Activated CD4-positive, alpha-beta T cell treated with anti-CD3 and anti-CD28 coated beads, Interleukin-2, amount 50 U/mL, for 48 hours (primary cell): ENCODE results near the gene CA11.
"Not testable (repeated sequence)": the region's sequence is repeated elsewhere in the genome, so short reads cannot be mapped to it uniquely, and the experiment has no call there.

Source experiments
- DNase-seq, 2 experiments: peaks; one replicate each; pipeline ENCODE4 v3.0.0-alpha.2; 2020

CA11 gene

DNA sequence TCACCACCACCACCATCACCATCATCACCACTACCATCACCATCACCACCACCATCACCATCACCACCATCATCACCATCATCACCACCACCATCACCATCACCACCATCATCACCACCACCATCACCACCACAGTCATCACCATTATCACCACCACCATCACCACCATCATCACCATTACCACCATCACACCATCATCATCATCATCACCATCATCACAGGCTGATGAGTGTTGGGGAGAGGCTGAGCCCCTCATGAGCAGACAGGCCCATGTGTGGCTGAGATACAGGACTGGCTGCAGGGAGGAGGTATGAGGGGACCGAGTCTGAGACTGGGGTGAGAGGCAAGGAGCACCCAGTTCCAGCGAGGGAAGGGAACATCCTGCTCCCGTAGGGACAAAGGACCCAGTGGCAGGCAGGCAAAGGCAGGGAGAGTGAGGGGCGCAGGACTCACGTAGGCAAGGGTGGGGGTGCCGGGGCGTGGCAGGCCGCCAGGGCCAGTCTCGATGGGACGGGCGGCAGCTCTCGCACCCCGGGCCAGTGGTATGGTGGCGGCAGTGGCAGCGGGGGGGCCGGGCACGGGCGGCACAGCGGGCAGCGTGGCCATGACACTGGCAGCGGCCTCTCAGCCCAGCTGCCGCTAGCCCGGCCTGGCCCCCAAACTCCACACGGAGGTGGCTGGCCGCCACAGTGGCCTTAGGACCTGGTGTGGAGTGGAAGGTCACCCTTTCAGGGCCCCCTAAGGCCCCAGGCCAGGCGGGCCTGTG lies 24.1 kb upstream of the CA11 start:
- DNase-seq = no peak

DNA sequence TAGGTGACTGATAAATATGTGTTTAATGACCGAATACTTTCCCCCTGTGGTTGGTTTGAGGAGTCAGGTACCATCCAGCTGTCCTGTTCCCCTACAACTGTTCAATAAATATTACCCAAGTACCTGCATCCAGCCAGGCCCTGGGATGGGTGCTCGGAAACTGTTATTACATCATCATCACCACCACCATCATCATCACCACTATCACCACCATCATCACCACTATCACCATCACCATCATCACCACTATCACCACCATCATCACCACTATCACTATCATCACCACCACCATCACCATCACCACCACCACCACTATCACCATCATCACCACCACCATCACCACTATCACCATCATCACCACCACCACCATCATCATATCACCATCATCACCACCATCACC lies 22.8 kb upstream of the CA11 start:
- DNase-seq = no peak

DNA sequence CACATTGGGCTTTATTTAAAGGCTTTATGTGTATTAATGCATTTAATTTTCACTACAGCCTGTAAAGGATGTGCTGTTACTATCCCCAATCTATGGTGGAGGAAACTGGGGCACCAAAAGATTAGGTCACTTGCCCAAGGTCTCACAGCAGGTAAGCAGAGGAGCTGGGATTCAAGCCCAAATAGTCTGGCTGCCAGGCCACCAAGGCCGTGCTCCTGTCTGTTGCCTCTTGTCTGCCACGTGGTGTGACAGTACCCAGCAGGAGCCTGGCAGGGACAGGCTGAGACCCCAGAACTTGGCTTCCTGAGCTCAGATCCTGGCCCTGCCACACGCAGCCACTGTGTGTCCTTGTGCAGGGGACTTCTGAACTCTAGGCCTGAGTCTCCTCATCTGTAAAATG lies 22.3 kb upstream of the CA11 start:
- no peak for DNase-seq

DNA sequence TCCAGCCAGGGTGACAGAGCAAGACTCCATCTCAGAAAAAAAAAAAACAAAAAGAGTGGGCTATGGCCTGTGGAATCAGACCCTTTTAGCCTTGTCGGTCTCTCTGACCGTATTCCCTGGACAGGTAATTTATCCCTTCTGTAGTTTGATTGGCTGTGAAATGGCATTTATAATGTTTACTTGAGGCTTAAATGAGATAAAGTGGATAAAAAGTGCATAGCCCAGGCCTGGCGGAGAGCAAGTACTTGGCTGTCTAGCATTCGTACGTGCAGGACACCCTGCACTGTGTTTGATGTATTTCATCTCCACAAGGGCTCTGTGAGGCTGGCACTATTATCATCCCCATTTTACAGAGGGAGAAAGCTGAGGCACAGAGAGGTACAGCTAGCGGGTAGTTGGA lies 19.8 kb upstream of the CA11 start:
- no peak for DNase-seq

DNA sequence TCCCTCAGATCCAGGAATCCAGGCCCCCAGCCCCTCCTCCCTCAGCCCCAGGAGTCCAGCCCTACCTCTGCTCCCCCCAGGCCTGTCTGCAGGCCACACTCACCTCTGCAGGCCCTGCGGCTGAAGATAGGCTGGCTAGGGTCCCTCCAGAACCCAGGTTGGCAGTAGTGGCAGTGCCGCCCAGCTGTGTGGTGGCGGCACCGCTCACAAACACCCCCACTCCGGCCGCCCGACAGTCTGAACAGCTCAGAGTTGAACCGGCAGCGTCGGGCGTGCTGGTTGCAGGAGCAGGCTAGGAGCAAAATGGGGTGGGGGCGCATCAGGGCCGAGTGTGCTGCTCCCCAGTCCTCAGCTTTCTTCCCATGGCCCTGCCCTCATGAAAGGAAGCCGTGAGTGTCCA lies 18.5 kb upstream of the CA11 start:
- no peak for DNase-seq

DNA sequence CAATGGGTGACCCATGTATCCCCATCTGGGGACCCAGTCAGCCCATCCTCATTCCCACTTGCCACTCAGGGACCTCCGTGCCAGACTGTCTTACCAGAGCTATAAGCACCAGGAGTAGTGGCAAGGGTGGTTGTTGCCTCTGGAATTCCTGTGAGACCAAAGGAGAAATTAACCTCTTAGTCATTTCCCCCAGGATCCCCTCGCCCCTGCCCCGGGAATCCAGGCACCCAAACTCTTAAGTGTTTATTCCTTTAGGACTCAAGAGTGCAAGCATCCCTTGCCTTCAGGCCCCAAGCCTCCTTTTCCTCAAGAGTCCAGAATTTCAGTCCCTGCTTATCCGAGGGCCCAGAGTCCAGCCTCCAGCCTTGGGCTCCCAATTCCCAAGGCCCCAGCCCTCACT lies 17.7 kb upstream of the CA11 start:
- DNase-seq = no peak

DNA sequence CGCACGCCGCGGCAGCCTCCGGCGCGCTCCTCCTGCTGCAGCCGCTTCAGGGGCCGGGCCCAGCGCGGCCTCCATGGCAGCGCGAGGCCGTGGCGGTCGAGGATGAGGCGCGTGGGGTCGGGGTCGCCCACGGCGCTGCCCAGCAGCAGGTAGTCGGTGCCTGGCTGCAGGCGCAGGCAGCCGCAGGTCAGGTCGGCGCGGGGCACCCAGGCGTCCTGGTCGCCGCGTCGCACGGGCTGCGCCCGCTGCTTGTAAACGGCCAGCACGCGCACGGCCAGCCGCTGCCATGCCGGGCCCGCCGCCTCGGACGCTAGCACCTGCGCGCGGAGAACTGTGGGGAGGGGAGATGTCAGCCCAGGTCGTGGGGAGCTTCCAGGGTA lies 15.7 kb upstream of the CA11 start:
- no peak for DNase-seq

DNA sequence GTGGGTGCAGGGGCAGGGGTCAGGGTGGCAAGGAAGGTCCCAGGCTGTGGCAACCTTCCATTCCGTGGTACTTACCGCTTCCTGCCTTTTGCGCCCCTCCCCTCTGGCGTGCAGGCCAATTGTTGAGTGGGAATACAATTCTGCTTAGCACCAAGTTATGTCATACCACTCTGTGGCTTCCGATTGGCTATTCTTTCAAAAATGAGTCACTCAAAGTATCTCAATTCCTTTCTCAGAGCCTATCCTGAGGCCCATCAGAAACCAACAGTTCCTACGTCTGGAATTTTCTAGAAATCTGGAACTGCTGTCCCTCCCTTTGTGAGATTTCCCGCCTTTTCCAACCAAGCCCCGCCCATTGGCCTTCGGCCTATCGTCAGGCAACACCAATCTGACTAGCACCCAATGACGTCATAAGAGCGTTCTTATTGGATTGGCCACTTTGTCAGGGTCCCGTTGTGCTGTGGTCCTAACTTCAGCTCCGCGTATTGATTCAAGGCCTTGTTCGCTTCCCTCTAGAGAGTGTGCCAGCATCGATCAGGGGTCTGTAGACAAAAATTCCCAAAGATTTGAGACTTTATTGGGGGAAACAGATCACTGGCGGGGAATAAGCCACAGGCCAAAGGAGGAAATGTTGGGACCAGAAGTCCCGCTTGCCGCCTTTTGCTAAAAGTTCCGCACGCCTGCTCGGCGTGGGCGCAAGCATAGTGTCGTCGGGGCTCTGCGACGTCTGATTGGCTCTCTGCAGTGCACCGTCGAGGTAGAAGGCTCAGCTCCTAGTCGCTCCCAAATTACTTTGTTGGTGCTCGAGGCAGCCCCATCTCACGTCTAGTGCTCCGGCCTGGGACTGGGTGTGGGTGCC lies 15.1 kb upstream of the CA11 start:
- peak; percentile 89 to 91 for DNase-seq

DNA sequence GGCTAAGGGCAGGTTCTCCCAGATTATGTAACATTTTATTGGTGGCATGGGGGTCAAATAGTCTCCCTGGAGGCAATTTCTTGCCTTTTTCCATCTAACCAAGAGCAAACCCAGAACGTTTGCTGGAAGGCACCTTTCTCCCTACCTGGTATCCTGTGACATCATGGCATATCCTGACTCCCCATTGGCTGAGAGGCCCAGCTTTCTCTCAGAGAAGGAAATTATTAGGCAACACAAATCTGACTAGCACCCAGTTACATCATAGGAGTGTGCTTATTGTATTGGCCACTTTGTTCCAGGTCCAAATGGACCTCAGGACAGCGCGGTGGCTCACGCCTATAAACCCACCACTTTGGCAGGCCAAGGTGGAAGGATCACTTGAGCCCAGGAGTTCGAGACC lies 13.8 kb upstream of the CA11 start:
- DNase-seq = no peak

DNA sequence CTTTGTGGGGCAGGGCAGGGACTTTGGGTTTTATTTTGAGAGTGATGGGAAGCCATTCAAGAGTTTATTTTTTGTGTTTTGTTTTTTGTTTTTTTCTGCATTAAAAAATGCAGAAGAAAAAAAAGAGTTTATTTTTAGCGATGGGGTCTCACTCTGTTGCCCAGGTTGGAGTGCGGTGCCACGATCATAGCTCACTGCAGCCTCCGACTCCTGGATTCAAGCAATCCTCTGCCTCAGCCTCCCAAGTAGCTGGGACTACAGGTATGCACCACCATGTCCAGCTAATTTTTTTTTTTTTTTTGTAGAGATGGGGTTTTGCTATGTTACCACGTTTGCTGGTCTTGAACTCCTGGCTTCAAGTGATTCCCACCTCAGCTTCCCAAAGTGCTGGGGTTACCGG lies 12.5 kb upstream of the CA11 start:
- no peak for DNase-seq

DNA sequence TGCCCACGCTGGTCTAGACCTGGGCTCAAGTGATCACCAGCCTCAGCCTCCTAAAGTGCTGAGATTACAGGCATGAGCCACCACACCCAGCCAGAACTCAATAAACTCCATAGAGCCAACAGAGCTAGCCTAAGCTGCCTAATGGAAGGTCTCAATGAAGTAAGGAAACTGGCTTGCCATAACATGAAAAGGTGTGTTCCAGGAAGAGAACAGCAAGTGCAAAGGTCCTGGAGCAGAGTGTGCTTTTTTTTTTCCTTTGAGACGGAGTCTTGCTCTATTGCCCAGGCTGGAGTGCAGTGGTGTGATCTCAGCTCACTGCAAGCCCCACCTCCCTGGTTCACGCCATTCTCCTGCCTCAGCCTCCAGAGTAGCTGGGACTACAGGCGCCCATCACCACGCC lies 11.8 kb upstream of the CA11 start:
- not testable (repeated sequence) for DNase-seq

DNA sequence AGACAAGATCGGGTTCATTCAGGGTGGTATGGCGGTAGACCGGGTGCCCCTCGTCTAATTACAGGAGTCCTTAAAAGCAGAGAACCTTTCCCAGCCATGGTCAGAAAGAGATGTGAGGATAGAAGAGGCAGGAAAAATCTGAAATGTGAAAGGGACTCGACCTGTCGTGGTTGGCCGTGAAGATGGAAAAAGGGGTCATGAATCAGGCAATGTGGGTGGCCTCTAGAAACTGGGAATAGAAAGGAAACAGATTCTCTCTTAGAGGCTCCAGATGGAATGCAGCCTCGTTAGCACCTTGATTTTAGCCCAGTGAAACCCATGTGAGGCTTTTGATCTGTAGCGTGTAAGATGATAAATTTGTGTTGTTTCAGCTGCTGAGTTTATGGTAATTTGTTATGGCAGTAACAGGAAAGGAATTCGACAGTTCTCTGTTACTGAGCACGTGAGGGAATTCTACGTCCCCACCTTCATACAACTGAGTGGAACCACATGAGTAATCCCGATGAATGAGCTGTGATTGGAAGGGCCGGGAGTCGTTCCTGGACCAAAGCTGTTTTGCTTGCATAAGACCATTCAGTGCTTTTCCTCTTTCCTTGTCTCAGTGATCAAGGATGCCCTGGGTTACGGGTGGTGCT lies 11.0 kb upstream of the CA11 start:
- no peak for DNase-seq

DNA sequence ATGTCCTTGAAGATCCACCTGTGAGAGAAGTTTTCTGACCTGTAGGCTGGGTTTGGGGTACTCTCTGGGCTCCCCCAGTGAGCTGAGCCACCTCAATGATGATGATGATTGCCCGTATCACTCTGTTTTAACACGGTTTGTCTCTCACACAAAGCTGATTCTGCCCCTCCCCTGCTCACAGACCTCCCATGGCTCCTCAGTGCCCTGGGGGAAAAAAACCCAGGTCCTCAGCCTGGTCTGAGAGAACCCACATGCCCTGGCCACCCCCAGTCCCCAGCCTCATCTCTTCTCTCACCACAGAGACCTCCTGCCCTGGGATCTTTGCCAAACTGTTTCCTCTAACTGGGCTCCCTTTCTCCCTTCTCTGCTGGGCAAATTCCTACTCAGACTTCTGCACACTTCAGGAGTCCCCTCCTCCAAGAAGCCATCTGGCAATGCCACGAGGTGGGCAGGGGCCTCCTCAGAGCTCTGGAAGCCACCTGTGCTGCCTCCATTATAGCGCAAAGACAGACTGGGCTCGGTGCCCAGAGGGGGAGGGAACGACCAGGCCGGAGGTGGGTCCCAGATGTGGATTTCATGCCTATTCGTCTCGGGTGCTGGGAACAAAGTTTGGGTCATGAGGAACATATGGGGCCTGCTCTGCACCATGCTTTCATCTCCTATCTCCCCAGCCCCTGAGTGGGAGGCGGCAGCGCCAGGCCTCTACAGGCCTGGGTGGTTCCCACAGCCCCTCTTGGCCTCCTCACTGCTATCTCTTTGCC lies 8.5 kb upstream of the CA11 start:
- no peak for DNase-seq

DNA sequence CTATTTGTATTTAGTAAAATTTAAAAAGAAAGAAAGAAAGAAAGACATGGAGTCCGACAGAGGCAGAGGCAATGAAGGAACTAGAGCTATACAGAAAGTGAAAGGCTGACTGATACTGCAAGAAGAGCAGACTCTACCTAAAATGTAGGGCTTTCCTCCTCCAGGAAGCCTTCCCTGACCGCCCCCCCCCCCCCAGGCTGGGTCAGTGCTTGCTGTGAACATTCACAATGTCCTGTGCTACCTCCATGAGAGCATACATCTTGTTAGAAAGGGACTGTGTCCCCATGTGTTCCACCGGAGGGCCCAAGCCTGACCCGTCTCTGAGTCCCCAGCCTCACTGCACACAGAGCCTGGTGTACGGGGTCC lies 5.7 kb upstream of the CA11 start:
- DNase-seq = no peak

DNA sequence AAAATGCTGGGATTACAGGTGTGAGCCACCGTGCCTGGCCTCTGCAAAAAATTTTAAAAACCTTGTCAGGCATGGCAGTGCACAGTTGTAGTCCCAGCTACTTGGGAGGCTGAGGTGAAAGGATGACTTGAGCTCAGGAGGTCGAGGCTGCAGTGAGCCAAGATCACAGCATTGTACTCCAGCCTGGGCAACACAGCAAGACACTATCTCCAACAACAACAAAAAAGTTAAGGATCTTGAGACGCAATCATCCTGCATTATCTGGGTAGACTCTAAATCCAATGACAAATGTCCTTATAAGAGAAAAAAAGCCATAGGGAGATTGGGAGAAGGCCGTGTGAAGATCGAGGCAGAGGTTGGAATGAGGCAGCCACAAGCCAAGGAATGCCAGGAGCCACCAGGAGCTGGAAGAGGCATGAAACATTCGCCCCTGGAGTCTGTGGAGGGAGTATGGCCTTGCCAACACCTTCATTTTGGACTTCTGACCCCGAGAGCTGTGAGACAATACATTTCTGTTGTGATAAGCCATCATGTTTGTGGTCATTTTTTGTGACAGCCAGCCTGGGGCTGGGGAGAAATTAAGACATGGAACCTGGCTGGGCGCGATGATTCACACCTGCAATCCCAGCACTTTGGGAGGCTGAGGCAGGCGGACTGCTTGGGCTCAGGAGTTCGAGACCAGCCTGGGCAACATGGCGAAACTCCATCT lies 5.1 kb upstream of the CA11 start:
- DNase-seq = no peak

DNA sequence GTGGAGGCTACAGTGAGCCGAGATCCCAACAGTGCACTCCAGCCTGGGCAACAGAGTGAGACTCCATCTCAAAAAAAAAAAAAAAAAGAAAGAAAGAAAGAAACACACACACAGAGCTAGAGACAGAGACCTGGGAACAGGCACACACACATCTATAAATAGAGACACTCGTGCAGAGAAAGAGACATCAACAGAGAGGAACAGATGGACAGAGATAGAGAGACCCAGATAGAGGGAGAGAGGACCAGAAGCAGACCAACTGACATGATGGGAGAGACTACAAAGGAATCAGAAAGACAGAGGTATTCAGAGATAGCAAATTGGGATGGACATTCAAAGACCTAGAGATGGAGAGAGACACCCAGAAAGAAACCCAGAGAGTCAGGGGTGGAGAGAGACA lies 2.1 kb upstream of the CA11 start:
- no peak for DNase-seq

DNA sequence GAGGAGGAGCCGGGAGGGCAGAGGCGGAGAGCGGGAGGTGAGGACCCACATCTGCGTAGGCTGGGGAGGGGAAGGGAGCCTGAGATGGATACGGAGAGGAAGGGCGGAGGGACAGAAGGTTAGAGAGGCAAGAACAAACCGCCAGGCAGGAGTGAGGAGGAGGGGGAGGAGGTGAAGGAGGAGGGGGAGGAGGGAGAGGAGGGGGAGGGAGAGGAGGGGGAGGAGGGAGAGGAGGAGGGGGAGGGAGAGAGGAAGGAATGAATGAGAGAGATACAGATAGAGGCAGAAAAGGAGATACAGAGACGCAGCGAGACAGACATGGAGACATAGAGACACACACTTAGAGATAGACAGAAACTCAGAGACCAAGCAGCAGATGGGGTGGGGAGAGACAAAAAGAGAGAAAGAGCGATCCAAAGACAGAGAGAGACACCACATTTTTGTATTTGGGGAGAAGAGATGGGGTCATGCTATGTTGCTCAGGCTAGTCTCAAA lies 782 bp upstream of the CA11 start:
- no peak for DNase-seq

DNA sequence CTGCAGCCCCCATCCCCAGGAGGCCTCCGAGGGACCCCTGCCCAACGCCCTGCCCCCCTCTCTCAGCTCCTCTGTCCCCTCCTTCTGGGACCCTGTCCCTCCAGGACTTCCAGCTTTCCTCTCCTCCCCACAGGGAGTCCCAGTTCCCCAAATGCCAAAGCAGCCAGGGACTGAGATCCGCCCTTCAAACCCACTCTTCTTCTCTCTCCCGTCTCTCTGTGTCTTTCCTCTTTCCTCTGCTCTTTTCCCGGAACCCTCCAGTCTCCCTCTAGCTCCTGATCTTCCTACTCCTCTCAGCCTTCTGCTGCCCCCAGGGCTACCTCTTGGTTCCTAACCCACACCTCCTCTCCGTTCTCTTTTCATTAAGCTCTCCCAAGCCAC lies 377 bp downstream of the CA11 start:
- DNase-seq = no peak

DNA sequence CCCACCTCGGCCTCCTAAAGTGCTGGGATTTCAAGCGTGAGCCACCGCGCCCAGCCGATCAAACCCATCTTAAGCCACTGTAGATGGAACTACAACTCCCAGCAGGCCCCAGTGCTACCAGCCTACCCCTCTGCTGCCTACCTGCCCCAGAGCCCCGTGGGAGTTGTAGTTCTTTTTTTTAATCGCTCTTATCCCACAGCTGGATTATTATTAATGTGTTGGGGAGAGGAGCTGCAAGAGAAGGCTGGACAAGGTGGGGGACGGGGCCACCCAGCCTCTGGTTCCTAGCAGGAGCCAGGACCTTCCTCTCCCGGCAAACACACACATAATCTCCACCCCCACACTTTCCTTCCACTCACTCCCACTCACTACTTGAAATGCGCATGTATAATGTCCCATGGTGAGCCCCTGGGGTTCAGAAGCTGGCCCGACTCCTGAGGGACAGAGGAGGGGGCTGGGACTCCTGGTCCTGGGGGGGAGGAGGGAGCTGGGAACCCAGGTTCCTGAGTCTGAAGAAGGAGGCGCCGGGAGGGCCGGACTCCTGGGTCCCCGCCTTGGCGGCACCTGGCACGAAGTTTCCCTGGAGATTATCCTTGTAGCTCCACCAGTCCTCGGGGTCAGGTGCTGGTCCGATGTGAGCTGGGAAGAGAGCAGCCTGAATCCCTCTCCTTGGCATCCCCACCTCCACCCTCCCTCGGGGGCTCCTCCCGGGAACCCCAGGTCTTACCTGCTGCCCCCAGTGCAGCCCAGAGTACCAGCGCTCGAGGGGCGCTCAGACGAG lies 958 bp downstream of the CA11 start:
- DNase-seq = peak; percentile 72 to 80

DNA sequence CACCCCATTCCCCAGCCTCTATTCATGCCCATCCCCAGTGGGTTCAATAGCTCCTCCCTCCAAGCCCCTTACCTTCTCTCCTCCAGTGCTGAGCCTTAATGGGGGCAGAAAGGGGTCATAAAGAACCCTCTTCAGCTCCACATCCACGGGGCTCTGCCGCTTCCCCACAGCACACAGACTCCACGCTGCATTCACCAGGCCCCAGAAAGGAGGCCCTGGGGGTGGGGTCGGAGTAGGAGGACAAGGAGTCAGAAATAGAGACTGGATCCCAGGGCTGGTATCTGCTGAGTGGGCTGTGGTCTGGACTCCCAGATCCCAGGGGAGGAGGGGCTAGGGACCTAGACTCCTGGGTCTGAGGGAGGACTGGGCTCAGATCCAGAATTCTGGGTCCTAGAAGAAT lies 1.6 kb downstream of the CA11 start:
- no peak for DNase-seq

DNA sequence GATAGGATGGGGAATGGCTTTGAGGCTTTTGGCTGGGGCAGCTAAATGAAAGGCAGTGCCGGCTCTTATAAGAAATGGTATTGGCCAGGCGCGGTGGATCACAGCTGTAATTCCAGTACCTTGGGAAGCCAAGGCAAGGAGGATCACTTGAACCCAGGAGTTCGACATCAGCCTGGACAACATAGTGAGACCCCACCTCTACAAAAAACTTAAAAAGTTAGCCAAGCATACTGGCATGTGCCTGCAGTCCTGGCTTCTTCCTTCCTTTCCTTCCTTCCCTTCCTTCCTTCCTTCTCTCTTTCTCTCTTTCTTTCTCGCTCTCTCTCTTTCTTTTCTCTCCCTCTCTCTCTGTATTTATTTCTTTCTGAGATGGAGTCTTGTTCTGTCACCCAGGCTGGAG lies 3.1 kb downstream of the CA11 start:
- DNase-seq = no peak

DNA sequence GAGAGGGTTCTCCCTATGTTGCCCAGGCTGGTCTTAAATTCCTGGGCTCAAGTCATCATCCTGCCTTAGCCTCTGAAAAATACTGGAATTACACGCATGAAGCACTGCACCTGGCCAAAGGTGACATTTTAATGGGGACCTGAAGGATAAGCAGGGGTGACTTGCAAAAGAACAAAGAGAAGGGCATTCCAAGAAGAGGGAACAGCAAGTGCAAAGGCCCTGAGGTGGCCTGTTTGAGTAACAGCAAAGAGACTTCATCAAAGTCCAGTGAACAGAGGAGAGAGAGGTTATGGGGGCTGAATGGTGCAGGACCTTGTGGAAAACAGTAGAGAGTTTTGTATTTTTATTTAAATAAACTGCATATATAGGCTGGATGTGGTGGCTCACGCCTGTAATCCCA lies 4.1 kb downstream of the CA11 start:
- DNase-seq = no peak
